ENCODE results near the gene VPS54.

- TF ChIP-seq EZH2 (IDR thresholded peaks at IDR 0.05; ENCODE audit: insufficient read depth, low read length) = no peak
- no peak for TF ChIP-seq CTCF (IDR thresholded peaks at IDR 0.05; ENCODE audit: insufficient read depth, low read depth, low read length)
These were observed 153.1 kb downstream of the VPS54 start for GRCh38 chr2:63866009-63866709.

All from astrocyte (in vitro differentiated cells and primary cell).